SK-N-SH (cell line): Measurements from ENCODE around the gene ARHGAP45. TPM values are rescaled to one million over a fixed set of nuclear protein-coding genes. Genes with fewer than 3 reads are reported as not detected.

Experiments used
- CTCF ChIA-PET: fragments of 300-600, 350-600 bp; formaldehyde crosslinking; extraction: SDS; loops from one replicate; lab custom pipeline; 2021; lab: Yijun Ruan, JAX
- POLR2A ChIA-PET: fragments of 350-600 bp; sonication (Branson Sonifier 250); formaldehyde crosslinking; extraction: SDS; loops from one replicate; lab custom pipeline; 2020; ENCODE audit warnings: antibody characterized with exemption, inconsistent platforms; lab: Yijun Ruan, JAX
- DNase-seq: peaks from one replicate; pipeline ENCODE4 v3.0.0; 2012
- H2AFZ ChIP-seq: fragments of 200-600 bp; sonication (generic); 2 replicates; pipeline ENCODE4 v1.8.1; 2016; ENCODE audit warnings: antibody characterized with exemption, mild to moderate bottlenecking, low read depth
- H3F3A ChIP-seq: fragments of 200-600 bp; sonication (generic); replicated peaks from 2 replicates; pipeline ENCODE3; 2016; ENCODE audit warnings: antibody characterized with exemption, mild to moderate bottlenecking; ENCODE audit not compliant: insufficient read depth
- H3K27ac ChIP-seq, 2 experiments: fragments of 200-500 bp in 1 of 2; fragments of 200-600 bp in 1 of 2; sonication (Bioruptor generic) in 1 of 2; sonication (generic), shearing (Covaris generic) in 1 of 2; 2 replicates each; pipeline versions ENCODE4 v1.5.1 to v1.6.1; 2014 to 2016; ENCODE audit warnings: low read depth in 2 of 2, inconsistent platforms in 1 of 2, low read length in 1 of 2, mild to moderate bottlenecking in 1 of 2, mixed read lengths in 1 of 2
- H3K27me3 ChIP-seq: fragments of 200-600 bp; sonication (generic), shearing (Covaris generic); 2 replicates; pipeline ENCODE4 v1.6.1; 2016; ENCODE audit warnings: mixed run types; ENCODE audit not compliant: insufficient read depth
- H3K36me3 ChIP-seq, 2 experiments: fragments of 200-500 bp in 1 of 2; fragments of 200-600 bp in 1 of 2; sonication (Bioruptor generic) in 1 of 2; sonication (generic) in 1 of 2; replicated peaks in 1 of 2; 2 replicates each; pipeline versions ENCODE3 to v1.5.1; 2014 to 2016; ENCODE audit warnings: low read length in 1 of 2, mild to moderate bottlenecking in 1 of 2; ENCODE audit not compliant: insufficient read depth in 2 of 2, control insufficient read depth in 1 of 2
- H3K4me1 ChIP-seq, 2 experiments: fragments of 200-500 bp in 1 of 2; fragments of 200-600 bp in 1 of 2; sonication (Bioruptor generic) in 1 of 2; sonication (generic), shearing (Covaris generic) in 1 of 2; 2 replicates each; pipeline versions ENCODE4 v1.5.1 to v1.6.1; 2014 to 2016; ENCODE audit warnings: low read depth in 1 of 2, low read length in 1 of 2, mixed run types in 1 of 2; ENCODE audit not compliant: insufficient read depth in 2 of 2, control insufficient read depth in 1 of 2
- H3K4me2 ChIP-seq: fragments of 200-600 bp; sonication (generic), shearing (Covaris generic); 2 replicates; pipeline ENCODE4 v1.6.1; 2017; ENCODE audit warnings: mixed run types
- H3K4me3 ChIP-seq, 2 experiments: fragments of 200-500 bp in 1 of 2; fragments of 200-600 bp in 1 of 2; sonication (Bioruptor generic) in 1 of 2; sonication (generic), shearing (Covaris generic) in 1 of 2; 2 replicates each; pipeline versions ENCODE4 v1.5.1 to v1.8.1; 2014 to 2016; ENCODE audit warnings: low read depth in 2 of 2, inconsistent platforms in 1 of 2, low read length in 1 of 2, mild to moderate bottlenecking in 1 of 2, mixed read lengths in 1 of 2, moderate library complexity in 1 of 2
- H3K79me2 ChIP-seq: fragments of 200-600 bp; sonication (generic); 2 replicates; pipeline ENCODE4 v1.8.1; 2017; ENCODE audit warnings: mild to moderate bottlenecking; ENCODE audit not compliant: insufficient read depth
- H3K9ac ChIP-seq: fragments of 200-600 bp; sonication (generic); 2 replicates; pipeline ENCODE4 v1.6.1; 2017; ENCODE audit warnings: mixed run types
- H3K9me2 ChIP-seq: fragments of 200-600 bp; sonication (generic); 2 replicates; pipeline ENCODE4 v1.6.1; 2017; ENCODE audit warnings: mixed run types
- H3K9me3 ChIP-seq: fragments of 200-600 bp; sonication (generic); 2 replicates; pipeline ENCODE4 v1.6.1; 2017; ENCODE audit warnings: mixed run types, mild to moderate bottlenecking, moderate library complexity
- H4K20me1 ChIP-seq: fragments of 200-600 bp; sonication (generic); 2 replicates; pipeline ENCODE4 v1.6.1; 2017; ENCODE audit warnings: mild to moderate bottlenecking, mixed run types; ENCODE audit not compliant: insufficient read depth
- CHD2 ChIP-seq: fragments of 150-350 bp; IDR thresholded peaks from 2 replicates; pipeline ENCODE4 v1.6.1; 2018; ENCODE audit warnings: low read length; ENCODE audit not compliant: partially characterized antibody
- ELF1 ChIP-seq: IDR thresholded peaks from 2 replicates; pipeline ENCODE4 v1.4.0; 2012
- EZH2phosphoT487 ChIP-seq: fragments of 200-600 bp; sonication (generic); IDR thresholded peaks from 2 replicates; pipeline ENCODE4 v1.6.1; 2017; ENCODE audit warnings: low read depth, mixed run types, mild to moderate bottlenecking, antibody characterized with exemption, moderate library complexity, borderline replicate concordance
- FOSL2 ChIP-seq: IDR thresholded peaks from 2 replicates; pipeline ENCODE4 v1.4.0; 2012; ENCODE audit warnings: low read depth, mild to moderate bottlenecking, moderate library complexity, borderline replicate concordance
- GABPA ChIP-seq: IDR thresholded peaks from 2 replicates; pipeline ENCODE4 v1.4.0; 2012; ENCODE audit warnings: low read depth, mild to moderate bottlenecking
- GATA2 ChIP-seq: sonication (generic); formaldehyde crosslinking; IDR thresholded peaks from 2 replicates; pipeline ENCODE4 v1.5.0; 2020; ENCODE audit warnings: mild to moderate bottlenecking, missing genetic modification reagents
- IRF3 ChIP-seq: fragments of 150-350 bp; IDR thresholded peaks from 2 replicates; pipeline ENCODE4 v1.6.1; 2016; ENCODE audit warnings: mild to moderate bottlenecking, low read depth, low read length
- JUND ChIP-seq: IDR thresholded peaks from 2 replicates; pipeline ENCODE4 v1.4.0; 2012
- MXI1 ChIP-seq: IDR thresholded peaks from 2 replicates; pipeline ENCODE4 v1.6.1; 2012; ENCODE audit warnings: mild to moderate bottlenecking, low read depth, low read length, improper control_type of control experiment
- NRF1 ChIP-seq: IDR thresholded peaks from 2 replicates; pipeline ENCODE4 v1.6.1; 2012; ENCODE audit warnings: low read depth, mild to moderate bottlenecking, low read length
- POLR2AphosphoS5 ChIP-seq: IDR thresholded peaks from 2 replicates; pipeline ENCODE4 v1.6.1; 2012; ENCODE audit warnings: low read depth, low read length
- RAD21 ChIP-seq: IDR thresholded peaks from 2 replicates; pipeline ENCODE4 v1.6.1; 2012; ENCODE audit warnings: mild to moderate bottlenecking, low read length
- RFX5 ChIP-seq: IDR thresholded peaks from 2 replicates; pipeline ENCODE4 v1.6.1; 2012; ENCODE audit warnings: mild to moderate bottlenecking, improper control_type of control experiment, low read length
- SIN3A ChIP-seq: IDR thresholded peaks from 2 replicates; pipeline ENCODE4 v1.6.1; 2012; ENCODE audit warnings: low read depth, mild to moderate bottlenecking, low read length, moderate library complexity, borderline replicate concordance
- SMC3 ChIP-seq: IDR thresholded peaks from 2 replicates; pipeline ENCODE4 v1.6.1; 2012; ENCODE audit warnings: low read depth, low read length, improper control_type of control experiment
- TCF12 ChIP-seq: IDR thresholded peaks from 2 replicates; pipeline ENCODE4 v1.4.0; 2012
- TEAD4 ChIP-seq: IDR thresholded peaks from 2 replicates; pipeline ENCODE4 v1.4.0; 2012; ENCODE audit warnings: mild to moderate bottlenecking, borderline replicate concordance; ENCODE audit not compliant: insufficient read depth
- ZBTB33 ChIP-seq: IDR thresholded peaks from 2 replicates; pipeline ENCODE4 v1.4.0; 2012; ENCODE audit warnings: low read depth, borderline replicate concordance
- WGBS: methylation state at CpG from one replicate; pipeline ENCODE4 v1.1.6; 2017; ENCODE audit warnings: low lambda C conversion rate; 5-methylcytosine and 5-hydroxymethylcytosine counted together
- polyA plus RNA-seq, 3 experiments: library from polyadenylated mRNA; depleted of rRNA; stranded (reverse); fragments of >200 nt; gene quantifications; 2 replicates each; pipeline ENCODE4 v1.2.3, GENCODE V29; 2012
- TF ChIP-seq, protein P1 (sequence below): fragments of 200-600 bp; sonication (generic); IDR thresholded peaks from 2 replicates; pipeline ENCODE4 v1.6.1; 2017; ENCODE audit warnings: antibody characterized with exemption, mild to moderate bottlenecking, moderate library complexity
- TF ChIP-seq, protein P2 (sequence below): IDR thresholded peaks from 2 replicates; pipeline ENCODE4 v1.4.0; 2012; ENCODE audit warnings: low read depth
- TF ChIP-seq, protein P3 (sequence below): fragments of 150-350 bp; IDR thresholded peaks from 2 replicates; pipeline ENCODE4 v1.6.1; 2017; ENCODE audit warnings: antibody characterized with exemption, low read length, low read depth, borderline replicate concordance

The ARHGAP45 gene
- polyA plus RNA-seq, 1 of the 3 experiments (the other 2 are of a cell fraction): 4.2 TPM

GRCh38 chr19:1064661-1065605 lies 2.0 kb upstream of the ARHGAP45 start:
- Histone ChIP-seq H4K20me1 (no peaks in the 10 kb centered on the region), H3K9ac (no peak overlapping the region), H3K9me2 (no peaks in the 10 kb centered on the region), H3K79me2 (no peaks in the 10 kb centered on the region), H3K36me3 (no peaks in the 10 kb centered on the region), H3K4me2 (0 out of 2 replicates have a peak overlapping the region, but pooled peaks have one; percentile 24), H3K9me3 (no peaks in the 10 kb centered on the region), H3K4me3 (no peak overlapping the region), H3K27me3 (peaks cover 26% of the 10 kb centered on the region), H2AFZ (no peak overlapping the region), H3K27ac (no peak overlapping the region), H3F3A (peaks cover 7% of the 10 kb centered on the region), H3K4me1 (peaks cover 0 to 20% of the 10 kb centered on the region in 2 experiments; a peak in 1 of 4 replicates)
- DNase-seq: peak; percentile 88
- ChIA-PET POLR2A (interaction anchor here (1.4 kb wide), 1 partner anchor 81 kb away, joined by 5 read pairs; the partner anchor contains the start of gene WDR18), CTCF (interaction anchor here (0.7 to 3.5 kb wide), 19 partner anchors 8 to 176 kb away, joined by 3 to 24 read pairs (median 5); partner anchors contain the start of gene RNU6-2)
- 21% methylated on average over 16 of the region's 60 CpGs for WGBS
- TF ChIP-seq IRF3 (no peak), SMC3 (peak; percentile 13; the same call in 1 of the 2 replicates), ELF1 (no peak), EZH2phosphoT487 (no peak), POLR2AphosphoS5 (no peak), MXI1 (peak; percentile 45; the same call in 1 of the 2 replicates), TEAD4 (no peak), TCF12 (no peak), NRF1 (peak; percentile 42), ZBTB33 (no peak), FOSL2 (no peak), SIN3A (no peak), GATA2 (CRISPR knock-in tag) (no peak), RFX5 (no peak), RAD21 (peak; percentile 42), GABPA (no peak), JUND (no peak), CHD2 (no peak)
- TF ChIP-seq, protein P1, sequence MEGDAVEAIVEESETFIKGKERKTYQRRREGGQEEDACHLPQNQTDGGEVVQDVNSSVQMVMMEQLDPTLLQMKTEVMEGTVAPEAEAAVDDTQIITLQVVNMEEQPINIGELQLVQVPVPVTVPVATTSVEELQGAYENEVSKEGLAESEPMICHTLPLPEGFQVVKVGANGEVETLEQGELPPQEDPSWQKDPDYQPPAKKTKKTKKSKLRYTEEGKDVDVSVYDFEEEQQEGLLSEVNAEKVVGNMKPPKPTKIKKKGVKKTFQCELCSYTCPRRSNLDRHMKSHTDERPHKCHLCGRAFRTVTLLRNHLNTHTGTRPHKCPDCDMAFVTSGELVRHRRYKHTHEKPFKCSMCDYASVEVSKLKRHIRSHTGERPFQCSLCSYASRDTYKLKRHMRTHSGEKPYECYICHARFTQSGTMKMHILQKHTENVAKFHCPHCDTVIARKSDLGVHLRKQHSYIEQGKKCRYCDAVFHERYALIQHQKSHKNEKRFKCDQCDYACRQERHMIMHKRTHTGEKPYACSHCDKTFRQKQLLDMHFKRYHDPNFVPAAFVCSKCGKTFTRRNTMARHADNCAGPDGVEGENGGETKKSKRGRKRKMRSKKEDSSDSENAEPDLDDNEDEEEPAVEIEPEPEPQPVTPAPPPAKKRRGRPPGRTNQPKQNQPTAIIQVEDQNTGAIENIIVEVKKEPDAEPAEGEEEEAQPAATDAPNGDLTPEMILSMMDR: peak; percentile 55
- TF ChIP-seq, protein P2, sequence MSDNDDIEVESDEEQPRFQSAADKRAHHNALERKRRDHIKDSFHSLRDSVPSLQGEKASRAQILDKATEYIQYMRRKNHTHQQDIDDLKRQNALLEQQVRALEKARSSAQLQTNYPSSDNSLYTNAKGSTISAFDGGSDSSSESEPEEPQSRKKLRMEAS: peak; percentile 98
- TF ChIP-seq, protein P3, sequence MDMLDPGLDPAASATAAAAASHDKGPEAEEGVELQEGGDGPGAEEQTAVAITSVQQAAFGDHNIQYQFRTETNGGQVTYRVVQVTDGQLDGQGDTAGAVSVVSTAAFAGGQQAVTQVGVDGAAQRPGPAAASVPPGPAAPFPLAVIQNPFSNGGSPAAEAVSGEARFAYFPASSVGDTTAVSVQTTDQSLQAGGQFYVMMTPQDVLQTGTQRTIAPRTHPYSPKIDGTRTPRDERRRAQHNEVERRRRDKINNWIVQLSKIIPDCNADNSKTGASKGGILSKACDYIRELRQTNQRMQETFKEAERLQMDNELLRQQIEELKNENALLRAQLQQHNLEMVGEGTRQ: no peak
